Thyroid gland (tissue), 4 donors: ENCODE measurements around the gene ALDH3A2.

ENCODE experiments used
- CTCF ChIP-seq, 6 experiments: fragments of 200-600 bp in 3 of 6; fragments of 450-650 bp in 3 of 6; sonication (generic) in 3 of 6; IDR thresholded peaks; one replicate each; pipeline ENCODE4 v1.5.1; 2016 to 2019; ENCODE audit warnings: antibody characterized with exemption in 6 of 6, mild to moderate bottlenecking in 2 of 6, inconsistent platforms in 1 of 6, moderate library complexity in 1 of 6
- POLR2A ChIP-seq, 2 donors: fragments of 450-650 bp; IDR thresholded peaks; one replicate each; pipeline ENCODE4 v1.6.1; 2017; ENCODE audit warnings: antibody characterized with exemption in 2 of 2, mild to moderate bottlenecking in 2 of 2, moderate library complexity in 1 of 2

DNA sequence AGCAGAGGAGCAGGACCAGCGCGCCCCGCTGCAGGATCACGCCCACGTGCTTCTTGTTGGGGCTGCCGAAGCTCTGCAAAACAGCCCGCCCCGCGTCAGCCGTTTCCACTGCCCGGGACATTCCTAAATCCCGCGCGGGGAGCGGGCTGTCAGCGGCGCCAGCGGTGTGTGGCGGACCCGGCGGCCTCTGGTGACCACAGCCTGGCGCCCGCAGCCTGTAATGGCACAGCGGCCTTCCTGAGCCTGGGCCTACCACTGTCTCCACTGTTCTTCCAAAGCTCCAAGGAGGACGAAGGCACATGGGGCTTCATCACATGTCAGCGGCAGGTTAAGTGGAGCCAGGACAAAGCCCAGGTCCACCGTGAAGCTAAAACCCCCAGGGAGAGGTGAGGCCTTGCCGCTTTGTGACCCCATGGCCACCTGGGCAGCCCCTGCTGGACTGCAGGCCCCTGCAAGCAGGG lies 65.4 kb downstream of the ALDH3A2 start:
- TF ChIP-seq CTCF (IDR thresholded peaks at IDR 0.05), result no peak
- no peak for TF ChIP-seq POLR2A (IDR thresholded peaks at IDR 0.05)
